Esophagus muscularis mucosa (tissue), 4 donors: Measurements from ENCODE around the gene KIF26B. TPM values are rescaled to one million over a fixed set of nuclear protein-coding genes. Genes with fewer than 3 reads are reported as not detected.

Experiments used
- DNase-seq: peaks from one replicate; pipeline ENCODE4 v3.0.0-alpha.2; 2017; ENCODE audit errors: extremely low spot score
- H3K27ac ChIP-seq, 4 donors: fragments of 200-600 bp; sonication (generic); replicated peaks in 1 of 4; 1 replicate in 3 of 4; 2 replicates in 1 of 4; pipeline ENCODE4 v1.5.1; 2016 to 2019; ENCODE audit warnings: mild to moderate bottlenecking in 1 of 4
- H3K27me3 ChIP-seq, 4 donors: fragments of 200-600 bp; sonication (generic); one replicate each; pipeline versions ENCODE4 v1.5.1 to v1.6.0; 2016 to 2019
- H3K36me3 ChIP-seq, 4 donors: fragments of 200-600 bp; sonication (generic); one replicate each; pipeline ENCODE4 v1.5.1; 2016 to 2019
- H3K4me1 ChIP-seq, 4 donors: fragments of 200-600 bp; sonication (generic); one replicate each; pipeline ENCODE4 v1.5.1; 2016 to 2019
- H3K4me3 ChIP-seq, 4 donors: fragments of 200-600 bp; sonication (generic); 1 replicate in 2 of 4; 2 replicates in 2 of 4; pipeline ENCODE4 v1.5.1; 2016 to 2019; ENCODE audit warnings: mild to moderate bottlenecking in 4 of 4, moderate library complexity in 1 of 4
- H3K9me3 ChIP-seq, 4 donors: fragments of 200-600 bp; sonication (generic); 1 replicate in 3 of 4; 2 replicates in 1 of 4; pipeline ENCODE4 v1.5.1; 2016 to 2019
- EP300 ChIP-seq: sonication (generic); formaldehyde crosslinking; IDR thresholded peaks from one replicate; pipeline ENCODE4 v1.6.1; 2017; ENCODE audit warnings: antibody characterized with exemption
- POLR2A ChIP-seq: fragments of 450-650 bp; IDR thresholded peaks from one replicate; pipeline ENCODE4 v1.6.1; 2017; ENCODE audit warnings: antibody characterized with exemption, moderate library complexity, mild to moderate bottlenecking, low read depth
- POLR2AphosphoS5 ChIP-seq, 2 donors: sonication (generic); formaldehyde crosslinking; IDR thresholded peaks; one replicate each; pipeline ENCODE4 v1.6.1; 2017; ENCODE audit warnings: antibody characterized with exemption in 2 of 2
- WGBS: methylation state at CpG from one replicate; pipeline ENCODE4 v1.1.5; 2018; 5-methylcytosine and 5-hydroxymethylcytosine counted together
- intact Hi-C: fragments of 100-400 bp; cut with DNase I; formaldehyde crosslinking; loops from one replicate; pipeline ENCODE4 v1.15.1; 2023
- total RNA-seq, 4 donors: library from RNA; depleted of rRNA; stranded (reverse); fragments of >200 nt; gene quantifications; one replicate each; pipeline versions ENCODE4 v1.1.0 to v1.2.1, GENCODE V29; 2016
- TF ChIP-seq, protein P1 (sequence below), 3 experiments: fragments of 200-600 bp in 2 of 3; fragments of 450-650 bp in 1 of 3; sonication (generic) in 2 of 3; IDR thresholded peaks; one replicate each; pipeline ENCODE4 v1.5.1; 2017 to 2019; ENCODE audit warnings: antibody characterized with exemption in 3 of 3, mild to moderate bottlenecking in 2 of 3, moderate library complexity in 1 of 3

Gene KIF26B
- total RNA-seq, 4 donors from 2014 or later = 0.13 to 3.7 (median 1.3) TPM

DNA sequence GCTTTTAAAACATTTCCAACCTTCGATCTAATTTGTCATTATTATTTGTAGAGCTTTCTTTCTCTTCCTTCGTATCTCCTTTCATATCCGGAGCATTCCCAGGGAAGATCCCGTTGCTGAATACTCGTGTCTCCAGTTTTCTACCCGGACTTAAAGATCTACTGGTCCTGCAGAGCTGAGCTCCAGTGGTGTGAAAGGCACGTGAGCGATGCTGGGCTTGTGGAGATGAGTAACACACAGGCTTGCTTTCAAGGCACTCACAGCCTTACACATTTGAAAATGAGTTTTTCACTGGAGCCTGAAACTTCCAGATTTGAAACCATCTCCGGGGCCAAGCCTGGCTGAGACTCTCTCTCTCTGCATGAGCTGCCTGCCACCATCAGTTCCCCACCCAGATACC, 428.3 kb downstream of the KIF26B start:
- no peak overlapping the region for H3K27ac ChIP-seq
- DNase-seq = no peak
- TF ChIP-seq POLR2A (no peak), POLR2AphosphoS5 (IDR thresholded peaks at IDR 0.05) (no peak), EP300 (no peak)
- TF ChIP-seq, protein P1, sequence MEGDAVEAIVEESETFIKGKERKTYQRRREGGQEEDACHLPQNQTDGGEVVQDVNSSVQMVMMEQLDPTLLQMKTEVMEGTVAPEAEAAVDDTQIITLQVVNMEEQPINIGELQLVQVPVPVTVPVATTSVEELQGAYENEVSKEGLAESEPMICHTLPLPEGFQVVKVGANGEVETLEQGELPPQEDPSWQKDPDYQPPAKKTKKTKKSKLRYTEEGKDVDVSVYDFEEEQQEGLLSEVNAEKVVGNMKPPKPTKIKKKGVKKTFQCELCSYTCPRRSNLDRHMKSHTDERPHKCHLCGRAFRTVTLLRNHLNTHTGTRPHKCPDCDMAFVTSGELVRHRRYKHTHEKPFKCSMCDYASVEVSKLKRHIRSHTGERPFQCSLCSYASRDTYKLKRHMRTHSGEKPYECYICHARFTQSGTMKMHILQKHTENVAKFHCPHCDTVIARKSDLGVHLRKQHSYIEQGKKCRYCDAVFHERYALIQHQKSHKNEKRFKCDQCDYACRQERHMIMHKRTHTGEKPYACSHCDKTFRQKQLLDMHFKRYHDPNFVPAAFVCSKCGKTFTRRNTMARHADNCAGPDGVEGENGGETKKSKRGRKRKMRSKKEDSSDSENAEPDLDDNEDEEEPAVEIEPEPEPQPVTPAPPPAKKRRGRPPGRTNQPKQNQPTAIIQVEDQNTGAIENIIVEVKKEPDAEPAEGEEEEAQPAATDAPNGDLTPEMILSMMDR (IDR thresholded peaks at IDR 0.05) = no peak
- no peaks in the 10 kb centered on the region for H3K9me3 ChIP-seq
- H3K4me3 ChIP-seq = no peak overlapping the region
- 85% methylated on average over 9 of the region's 9 CpGs for WGBS
- no peaks in the 10 kb centered on the region for H3K36me3 ChIP-seq
- H3K4me1 ChIP-seq = peaks cover 0 to 10% (median 9%) of the 10 kb centered on the region in 4 donors
- intact Hi-C loops = no loop called here
- no peaks in the 10 kb centered on the region for H3K27me3 ChIP-seq

DNA sequence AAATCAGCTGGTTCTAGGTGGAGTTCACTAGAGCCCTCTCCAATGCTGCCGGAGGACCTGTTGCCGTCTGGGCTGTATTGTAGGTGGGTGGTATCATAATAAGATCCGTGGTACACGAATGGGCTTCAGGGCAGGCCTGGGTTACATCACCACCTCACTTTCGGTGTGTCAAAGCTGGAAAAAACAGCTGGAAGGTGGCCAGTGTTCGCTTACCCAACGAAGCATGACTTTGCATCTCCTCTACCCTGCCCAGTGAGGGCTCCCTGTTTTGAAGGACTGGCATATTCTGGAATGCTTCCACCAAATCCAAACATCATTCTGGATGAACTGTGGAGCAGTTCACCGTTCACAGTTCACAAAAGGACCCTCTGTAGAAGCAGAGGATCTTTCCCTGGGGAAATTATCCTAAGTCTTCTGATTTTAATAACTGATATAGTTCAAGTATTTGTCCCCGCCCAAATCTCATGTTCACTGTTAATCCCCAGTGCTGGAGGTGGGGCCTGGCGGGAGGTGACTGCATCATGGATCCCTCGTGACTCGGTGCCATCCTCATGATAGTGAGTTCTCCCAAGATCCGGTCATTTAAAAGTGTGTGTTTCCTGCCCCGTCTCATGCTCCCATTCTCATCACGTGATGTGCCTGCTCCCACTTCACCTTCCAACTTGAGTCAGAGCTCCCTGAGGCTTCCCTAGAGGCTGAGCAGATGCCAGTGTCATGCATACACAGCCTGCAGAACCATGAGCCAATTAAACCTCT, 429.0 kb downstream of the KIF26B start:
- 76% methylated on average over 15 of the region's 15 CpGs for WGBS
- H3K27ac ChIP-seq = no peak overlapping the region
- intact Hi-C loops = no loop called here
- H3K27me3 ChIP-seq = no peaks in the 10 kb centered on the region
- TF ChIP-seq EP300 (no peak), POLR2A (no peak), POLR2AphosphoS5 (IDR thresholded peaks at IDR 0.05) (no peak)
- TF ChIP-seq, protein P1 (IDR thresholded peaks at IDR 0.05) = no peak
- H3K36me3 ChIP-seq = no peaks in the 10 kb centered on the region
- peaks cover 0 to 10% (median 9%) of the 10 kb centered on the region in 4 donors for H3K4me1 ChIP-seq
- no peak overlapping the region for H3K4me3 ChIP-seq
- no peaks in the 10 kb centered on the region for H3K9me3 ChIP-seq
- no peak for DNase-seq

DNA sequence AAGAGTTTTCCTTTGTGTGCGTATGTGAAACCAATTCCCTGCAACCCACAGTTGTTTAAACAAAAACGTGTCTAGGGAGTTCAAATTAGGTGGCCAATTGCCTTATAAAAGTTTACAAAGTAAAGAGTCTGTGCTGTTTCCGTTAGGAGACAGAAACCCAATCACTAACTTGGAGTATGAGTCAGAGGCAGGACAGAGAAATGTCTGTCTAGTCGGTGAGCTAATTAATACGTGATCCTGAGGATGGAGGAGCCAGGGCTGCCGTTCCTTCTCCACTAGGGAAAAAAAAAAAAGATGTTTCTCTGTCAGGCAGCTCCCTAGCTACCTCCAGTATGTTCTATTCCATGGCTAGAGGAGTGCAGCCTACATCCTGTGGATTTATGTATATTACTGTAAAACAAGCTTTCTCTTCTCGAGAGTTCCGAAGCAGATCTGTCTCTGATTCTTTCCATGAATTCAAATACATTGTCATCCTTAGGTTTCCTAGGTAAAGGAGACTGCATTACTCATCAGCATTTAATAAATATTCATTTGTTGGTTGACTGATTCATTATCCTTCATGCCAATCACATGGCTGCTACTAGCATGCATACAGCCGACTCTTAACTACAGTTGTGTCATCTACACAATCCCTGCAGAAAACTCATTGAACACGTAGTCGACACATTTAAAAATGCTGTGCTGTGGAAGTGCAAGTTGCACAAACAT, 430.6 kb downstream of the KIF26B start:
- Histone ChIP-seq H3K27me3 (no peaks in the 10 kb centered on the region), H3K4me1 (peaks cover 0 to 10% (median 9%) of the 10 kb centered on the region in 4 donors), H3K4me3 (no peak overlapping the region), H3K36me3 (no peaks in the 10 kb centered on the region), H3K27ac (no peak overlapping the region), H3K9me3 (no peaks in the 10 kb centered on the region)
- no peak for DNase-seq
- intact Hi-C loops = no loop called here
- WGBS = 45% methylated on average over 11 of the region's 11 CpGs
- TF ChIP-seq POLR2AphosphoS5 (IDR thresholded peaks at IDR 0.05) (no peak), POLR2A (no peak), EP300 (no peak)
- TF ChIP-seq, protein P1 (IDR thresholded peaks at IDR 0.05) = no peak

DNA sequence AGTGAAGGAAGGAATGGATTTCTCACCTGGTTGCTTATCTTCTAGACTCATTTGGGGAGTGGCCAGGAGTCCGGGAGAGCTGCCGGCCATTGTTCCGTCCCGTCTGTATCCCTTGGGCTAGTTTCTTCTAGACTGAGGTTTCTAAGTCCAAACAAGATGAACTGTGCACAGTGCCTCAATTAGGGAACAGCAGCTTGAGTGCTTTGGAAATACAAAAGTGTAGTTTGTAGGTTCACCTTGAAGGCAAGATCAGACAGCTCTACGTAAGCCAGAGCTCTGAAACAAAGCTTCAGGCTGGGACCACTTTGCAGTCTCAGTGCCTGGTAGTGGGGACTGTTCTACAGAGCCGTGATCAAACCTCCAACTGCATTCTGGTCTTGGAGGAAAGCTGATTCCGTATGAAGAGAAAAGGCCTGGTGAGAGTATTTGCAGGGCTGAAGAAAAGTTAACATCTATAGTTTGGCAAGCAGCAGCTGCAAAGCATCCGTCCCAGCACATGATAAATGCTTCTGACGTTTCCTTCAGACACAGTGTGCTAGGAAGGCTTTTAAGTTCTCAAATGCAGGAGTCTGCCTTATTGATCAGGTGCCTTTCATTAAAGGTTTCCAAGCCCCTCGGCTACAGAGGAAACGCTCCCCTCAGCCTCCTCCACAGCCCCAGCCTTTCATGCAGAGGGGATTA, 432.8 kb downstream of the KIF26B start:
- Histone ChIP-seq H3K36me3 (no peaks in the 10 kb centered on the region), H3K4me3 (no peak overlapping the region), H3K9me3 (no peaks in the 10 kb centered on the region), H3K27me3 (no peaks in the 10 kb centered on the region), H3K27ac (no peak overlapping the region), H3K4me1 (peaks cover 0 to 10% (median 9%) of the 10 kb centered on the region in 4 donors)
- TF ChIP-seq EP300 (no peak), POLR2A (no peak), POLR2AphosphoS5 (IDR thresholded peaks at IDR 0.05) (no peak)
- TF ChIP-seq, protein P1 (IDR thresholded peaks at IDR 0.05) = no peak
- 79% methylated on average over 11 of the region's 11 CpGs for WGBS
- intact Hi-C loops = no loop called here
- no peak for DNase-seq
